Nephron (organoid): ENCODE measurements around the gene DYNC1LI2.

Experiments
- H3K27ac Mint-ChIP-seq, 3 experiments: 2 replicates each; pipeline ENCODE4 v1.8.0; 2020; ENCODE audit warnings: mixed read lengths in 3 of 3, mild to moderate bottlenecking in 2 of 3, moderate library complexity in 1 of 3
- H3K27me3 Mint-ChIP-seq: 2 replicates; pipeline ENCODE4 v1.8.0; 2021; ENCODE audit warnings: low read depth, mild to moderate bottlenecking, moderate library complexity, mixed read lengths
- H3K36me3 Mint-ChIP-seq: 2 replicates; pipeline ENCODE4 v1.8.0; 2020; ENCODE audit warnings: low read depth, mixed read lengths
- H3K4me1 Mint-ChIP-seq: 2 replicates; pipeline ENCODE4 v1.8.0; 2020; ENCODE audit warnings: mixed read lengths
- H3K4me3 Mint-ChIP-seq, 3 experiments: 2 replicates each; pipeline ENCODE4 v1.8.0; 2020; ENCODE audit warnings: mild to moderate bottlenecking in 3 of 3, mixed read lengths in 3 of 3, moderate library complexity in 2 of 3
- H3K9me3 Mint-ChIP-seq: 2 replicates; pipeline ENCODE4 v1.8.0; 2020; ENCODE audit warnings: mixed read lengths
- TF ChIP-seq, protein P1 (sequence below), 3 experiments: fragments of 200-600 bp; sonication (generic); IDR thresholded peaks; one replicate each; pipeline ENCODE4 v1.5.0; 2021; ENCODE audit warnings: antibody characterized with exemption in 3 of 3; ENCODE audit not compliant: unreplicated experiment in 3 of 3

The DYNC1LI2 gene

DNA sequence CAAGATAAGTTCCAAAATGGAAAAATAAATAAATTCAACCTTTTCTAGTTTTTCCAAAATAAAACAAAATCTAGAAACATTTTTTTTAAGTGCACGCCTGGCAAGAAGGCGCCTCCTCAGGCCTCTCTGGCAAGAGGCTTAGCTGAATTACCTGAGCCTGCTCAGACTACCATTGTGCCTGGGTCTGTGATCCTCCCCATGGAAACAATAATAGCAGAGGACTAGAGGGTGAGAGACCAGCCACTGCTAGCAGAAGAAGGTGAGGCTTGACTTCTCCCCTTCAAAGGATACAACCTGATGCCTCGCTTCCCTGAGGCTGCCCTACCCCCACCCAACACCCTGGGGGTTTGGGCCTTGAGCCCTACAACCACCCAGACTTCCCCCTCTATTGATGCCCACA is 35.1 kb upstream of the DYNC1LI2 start:
- Mint-ChIP-seq H3K9me3 (no peaks in the 10 kb centered on the region), H3K27ac (no peak overlapping the region), H3K36me3 (no peaks in the 10 kb centered on the region), H3K4me1 (no peaks in the 10 kb centered on the region), H3K27me3 (peaks cover 7% of the 10 kb centered on the region), H3K4me3 (no peak overlapping the region)
- TF ChIP-seq, protein P1, sequence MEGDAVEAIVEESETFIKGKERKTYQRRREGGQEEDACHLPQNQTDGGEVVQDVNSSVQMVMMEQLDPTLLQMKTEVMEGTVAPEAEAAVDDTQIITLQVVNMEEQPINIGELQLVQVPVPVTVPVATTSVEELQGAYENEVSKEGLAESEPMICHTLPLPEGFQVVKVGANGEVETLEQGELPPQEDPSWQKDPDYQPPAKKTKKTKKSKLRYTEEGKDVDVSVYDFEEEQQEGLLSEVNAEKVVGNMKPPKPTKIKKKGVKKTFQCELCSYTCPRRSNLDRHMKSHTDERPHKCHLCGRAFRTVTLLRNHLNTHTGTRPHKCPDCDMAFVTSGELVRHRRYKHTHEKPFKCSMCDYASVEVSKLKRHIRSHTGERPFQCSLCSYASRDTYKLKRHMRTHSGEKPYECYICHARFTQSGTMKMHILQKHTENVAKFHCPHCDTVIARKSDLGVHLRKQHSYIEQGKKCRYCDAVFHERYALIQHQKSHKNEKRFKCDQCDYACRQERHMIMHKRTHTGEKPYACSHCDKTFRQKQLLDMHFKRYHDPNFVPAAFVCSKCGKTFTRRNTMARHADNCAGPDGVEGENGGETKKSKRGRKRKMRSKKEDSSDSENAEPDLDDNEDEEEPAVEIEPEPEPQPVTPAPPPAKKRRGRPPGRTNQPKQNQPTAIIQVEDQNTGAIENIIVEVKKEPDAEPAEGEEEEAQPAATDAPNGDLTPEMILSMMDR (IDR thresholded peaks at IDR 0.05; ENCODE audit: unreplicated experiment in 3 of 3): no peak

DNA sequence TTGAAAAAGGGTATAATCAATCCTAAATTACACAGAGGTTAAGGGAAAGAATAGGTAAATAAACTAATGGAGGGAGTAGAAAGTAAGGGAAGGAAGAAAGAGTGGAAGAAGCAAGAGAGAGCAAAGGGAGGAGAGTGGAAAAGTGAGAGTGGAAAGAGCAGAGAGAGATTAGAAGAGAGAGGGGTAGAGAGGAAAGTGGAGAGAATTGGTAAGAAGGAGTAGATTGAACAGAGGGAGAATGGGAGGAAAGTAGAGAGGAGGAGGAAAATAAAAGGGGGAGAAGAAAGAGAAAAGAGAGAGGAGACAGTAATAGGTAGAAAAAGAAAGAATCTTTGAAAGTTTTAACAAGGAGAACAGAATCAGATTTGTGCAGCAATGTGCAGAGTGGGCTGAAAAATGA is 25.0 kb upstream of the DYNC1LI2 start:
- no peaks in the 10 kb centered on the region for H3K4me1 Mint-ChIP-seq

DNA sequence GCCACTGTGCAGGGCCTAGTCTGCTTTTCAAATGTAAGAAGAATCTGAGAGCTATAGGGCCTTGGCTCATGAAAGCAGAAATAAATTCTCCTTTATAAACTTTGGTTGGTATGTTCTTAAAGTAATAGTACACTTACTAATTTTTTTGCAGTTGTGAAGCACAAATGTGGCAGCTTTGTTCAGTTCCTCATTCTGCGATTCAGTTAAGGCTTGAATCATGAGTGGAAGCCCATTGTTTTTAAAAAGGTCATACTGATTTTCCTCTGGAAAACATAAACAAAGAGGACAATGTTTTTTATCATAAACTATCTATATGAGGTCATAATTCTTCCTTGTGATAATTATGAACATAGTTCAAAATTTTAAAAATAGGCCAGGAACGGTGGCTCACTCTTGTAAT is 23.6 kb upstream of the DYNC1LI2 start:
- Mint-ChIP-seq H3K4me1 (no peaks in the 10 kb centered on the region), H3K27ac (no peak overlapping the region), H3K9me3 (no peaks in the 10 kb centered on the region), H3K27me3 (no peaks in the 10 kb centered on the region), H3K36me3 (no peaks in the 10 kb centered on the region), H3K4me3 (no peak overlapping the region)
- TF ChIP-seq, protein P1 (IDR thresholded peaks at IDR 0.05; ENCODE audit: unreplicated experiment in 3 of 3): no peak

More for the DNA sequence above, 25.0 kb upstream of the DYNC1LI2 start:
- Mint-ChIP-seq H3K9me3 (no peaks in the 10 kb centered on the region), H3K27ac (no peak overlapping the region), H3K4me3 (no peak overlapping the region), H3K36me3 (no peaks in the 10 kb centered on the region), H3K27me3 (no peaks in the 10 kb centered on the region)
- TF ChIP-seq, protein P1 (IDR thresholded peaks at IDR 0.05; ENCODE audit: unreplicated experiment in 3 of 3): no peak

DNA sequence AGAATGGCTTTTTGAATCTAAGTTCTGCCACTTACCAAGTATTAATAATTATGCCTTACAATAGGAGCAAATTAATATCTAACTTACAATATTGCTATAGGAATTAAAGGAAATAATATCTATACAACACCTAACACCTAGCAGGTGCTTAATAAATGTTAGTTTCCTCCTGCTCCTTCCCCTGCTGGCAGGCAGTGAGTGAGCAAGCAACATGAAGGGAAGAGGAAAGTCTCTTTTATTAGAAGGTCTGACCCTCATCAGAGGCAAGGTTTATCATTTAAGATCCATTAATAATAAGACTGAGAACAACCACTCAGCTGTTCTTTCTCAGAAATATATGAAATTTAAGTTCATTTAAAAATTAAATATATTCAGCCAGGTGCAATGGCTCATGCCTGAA is 6.7 kb upstream of the DYNC1LI2 start:
- no peak overlapping the region for H3K27ac Mint-ChIP-seq
- H3K36me3 Mint-ChIP-seq: no peaks in the 10 kb centered on the region
- no peaks in the 10 kb centered on the region for H3K9me3 Mint-ChIP-seq
- H3K4me1 Mint-ChIP-seq: no peaks in the 10 kb centered on the region
- H3K27me3 Mint-ChIP-seq: peaks cover 10% of the 10 kb centered on the region
- H3K4me3 Mint-ChIP-seq: no peak overlapping the region
- TF ChIP-seq, protein P1 (IDR thresholded peaks at IDR 0.05; ENCODE audit: unreplicated experiment in 3 of 3): no peak

DNA sequence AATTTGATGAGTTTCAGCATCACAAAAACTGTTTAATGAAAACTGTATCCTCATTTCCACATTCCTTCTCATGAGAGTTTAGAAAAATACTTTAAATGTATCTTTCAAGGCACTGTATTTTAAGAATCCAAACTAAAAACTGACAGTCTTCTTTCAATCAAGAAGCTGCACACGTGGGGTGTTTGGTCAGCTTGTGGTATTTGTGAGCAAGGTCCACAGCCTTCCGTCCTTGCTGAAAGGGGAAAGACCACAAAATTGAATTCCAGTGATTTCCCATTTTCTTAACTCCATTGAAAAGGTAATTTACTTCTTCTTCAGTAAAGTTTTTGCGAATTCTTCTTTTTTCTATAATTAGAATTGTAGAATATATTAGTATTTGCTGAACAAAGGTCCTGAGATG is 3.4 kb upstream of the DYNC1LI2 start:
- TF ChIP-seq, protein P1 (IDR thresholded peaks at IDR 0.05; ENCODE audit: unreplicated experiment in 3 of 3): no peak
- peaks cover 18% of the 10 kb centered on the region for H3K4me1 Mint-ChIP-seq
- no peak overlapping the region for H3K27ac Mint-ChIP-seq
- H3K27me3 Mint-ChIP-seq: peaks cover 14% of the 10 kb centered on the region
- H3K9me3 Mint-ChIP-seq: no peaks in the 10 kb centered on the region
- peaks cover 11% of the 10 kb centered on the region for H3K36me3 Mint-ChIP-seq
- H3K4me3 Mint-ChIP-seq: no peak overlapping the region

DNA sequence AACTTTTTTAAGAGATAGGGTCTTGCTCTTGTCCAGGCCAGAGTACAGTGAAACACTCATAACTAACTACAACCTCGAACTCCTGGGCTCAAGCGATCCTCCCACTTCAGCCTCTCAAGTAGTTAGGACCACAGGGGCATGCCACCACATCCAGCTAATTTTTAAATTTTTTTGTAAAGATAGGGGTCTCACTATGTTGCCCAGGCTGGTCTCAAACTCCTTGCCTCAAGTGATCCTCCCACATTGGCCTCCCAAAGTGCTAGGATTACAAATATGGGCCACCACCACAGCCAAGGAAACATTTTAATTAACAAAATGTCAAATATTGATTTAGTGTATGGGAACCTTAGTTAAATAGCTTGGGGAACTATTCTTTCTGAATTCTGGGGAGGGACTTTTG is 2.8 kb upstream of the DYNC1LI2 start:
- Mint-ChIP-seq H3K4me1 (peaks cover 24% of the 10 kb centered on the region), H3K27ac (no peak overlapping the region), H3K9me3 (no peaks in the 10 kb centered on the region), H3K36me3 (peaks cover 16% of the 10 kb centered on the region), H3K27me3 (peaks cover 14% of the 10 kb centered on the region), H3K4me3 (no peak overlapping the region)
- TF ChIP-seq, protein P1 (IDR thresholded peaks at IDR 0.05; ENCODE audit: unreplicated experiment in 3 of 3): no peak
